Fibroblast of skin of back (primary cell): Measurements from ENCODE around the gene PRKCD.
A peak's percentile ranks its signal among the peaks of the same experiment; 100 is the strongest.

Experiments
- DNase-seq: peaks from one replicate; pipeline ENCODE4 v3.0.0-alpha.2; 2013

The PRKCD gene

GRCh38 chr3:53192608-53193007 is 31.6 kb downstream of the PRKCD start:
- DNase-seq: no peak

- DNase-seq: no peak
Observed at GRCh38 chr3:53193466-53194209, 32.6 kb downstream of the PRKCD start.

- DNase-seq: peak; percentile 36
Observed at GRCh38 chr3:53194210-53195065, 33.4 kb downstream of the PRKCD start.

- DNase-seq: no peak
Observed at GRCh38 chr3:53195066-53195450, 34.0 kb downstream of the PRKCD start.

GRCh38 chr3:53195602-53196574 is 34.9 kb downstream of the PRKCD start:
- DNase-seq: peak; percentile 42

GRCh38 chr3:53196575-53197407 is 35.8 kb downstream of the PRKCD start:
- peak; percentile 76 for DNase-seq

- DNase-seq: no peak
Observed at GRCh38 chr3:53198256-53198977, 37.4 kb downstream of the PRKCD start.

GRCh38 chr3:53198996-53199395 is 38.0 kb downstream of the PRKCD start:
- DNase-seq: no peak

- DNase-seq: no peak
Observed at GRCh38 chr3:53199834-53200233, 38.8 kb downstream of the PRKCD start.

GRCh38 chr3:53200501-53201498 is 39.8 kb downstream of the PRKCD start:
- DNase-seq: no peak

GRCh38 chr3:53202331-53203015 is 41.5 kb downstream of the PRKCD start:
- DNase-seq: no peak

- DNase-seq: no peak
Observed at GRCh38 chr3:53211706-53212702, 51.0 kb downstream of the PRKCD start.

GRCh38 chr3:53213276-53213675 is 52.3 kb downstream of the PRKCD start:
- DNase-seq: no peak

- DNase-seq: peak; percentile 19
Observed at GRCh38 chr3:53215816-53216215, 54.8 kb downstream of the PRKCD start.

- DNase-seq: no peak
Observed at GRCh38 chr3:53216723-53217122, 55.7 kb downstream of the PRKCD start.

GRCh38 chr3:53217175-53217574 is 56.2 kb downstream of the PRKCD start:
- no peak for DNase-seq

GRCh38 chr3:53218131-53218530 is 57.1 kb downstream of the PRKCD start:
- no peak for DNase-seq
